GM12878 (cell line): ENCODE measurements around the gene CSTPP1. TPM values are rescaled to one million over a fixed set of nuclear protein-coding genes. Genes with fewer than 3 reads are reported as not detected.

ENCODE experiments used
- ATAC-seq: fragments of 200-7000 bp; cut with Tn5 transposase; 3 replicates; pipeline ENCODE4 v1.9.1; 2020; ENCODE audit warnings: mild to moderate bottlenecking, moderate library complexity
- BruUV-seq: library from RNA; stranded (reverse); fragments of 400-500 nt; replicated peaks from 2 replicates; lab custom pipeline; 2021; lab: Mats Ljungman, UMichigan
- CTCF ChIA-PET: fragments of 300-600 bp; sonication (Branson Sonifier 250); formaldehyde crosslinking; extraction: SDS; loops from one replicate; lab custom pipeline; 2021; ENCODE audit warnings: inconsistent platforms; lab: Yijun Ruan, JAX
- POLR2A ChIA-PET: fragments of 350-600 bp; formaldehyde crosslinking; extraction: SDS; loops from one replicate; lab custom pipeline; 2021; ENCODE audit warnings: inconsistent platforms; lab: Charles Lee
- RAD21 ChIA-PET: fragments of 300-600 bp; sonication (Branson Sonifier 250); formaldehyde crosslinking; loops from one replicate; lab custom pipeline; 2023; ENCODE audit warnings: antibody characterized with exemption; ENCODE audit not compliant: unreplicated experiment; lab: Charles Lee
- SMC1A ChIA-PET: fragments of 300-600 bp; sonication (Branson Sonifier 250); formaldehyde crosslinking; loops from one replicate; lab custom pipeline; 2023; ENCODE audit not compliant: unreplicated experiment, uncharacterized antibody; lab: Charles Lee
- DNase-seq: peaks from one replicate; pipeline ENCODE4 v3.0.0-alpha.2; 2011; ENCODE audit warnings: low read depth, low spot score
- FAIRE-seq: peaks from 3 replicates; lab custom pipeline; 2011; peaks lifted over from hg19 to GRCh38; lab: Jason Lieb, UNC
- H2AFZ ChIP-seq: 2 replicates; pipeline ENCODE4 v1.6.0; 2011; ENCODE audit warnings: low read depth, low read length, control low read depth; ENCODE audit not compliant: control insufficient read depth
- H3K27ac ChIP-seq: 2 replicates; pipeline ENCODE4 v1.5.1; 2011; ENCODE audit warnings: control low read depth; ENCODE audit not compliant: control insufficient read depth, insufficient read depth
- H3K27me3 ChIP-seq, 2 experiments: replicated peaks in 1 of 2; 2 replicates each; pipeline versions ENCODE4 v1.6.0 to v1.6.1; 2011; ENCODE audit warnings: low read length in 1 of 2; ENCODE audit not compliant: control insufficient read depth in 2 of 2, insufficient read depth in 2 of 2
- H3K36me3 ChIP-seq, 2 experiments: 2 replicates each; pipeline ENCODE4 v1.5.1; 2011; ENCODE audit warnings: low read length in 1 of 2; ENCODE audit not compliant: control insufficient read depth in 2 of 2, insufficient read depth in 2 of 2
- H3K4me1 ChIP-seq: 2 replicates; pipeline ENCODE4 v1.6.1; 2011; ENCODE audit warnings: mild to moderate bottlenecking, low read length, moderate library complexity, mixed read lengths; ENCODE audit not compliant: control insufficient read depth, insufficient read depth
- H3K4me2 ChIP-seq: 2 replicates; pipeline ENCODE4 v1.6.0; 2011; ENCODE audit warnings: control low read depth; ENCODE audit not compliant: control insufficient read depth, insufficient read depth
- H3K4me3 ChIP-seq: fragments of 200-600 bp; sonication (generic); 2 replicates; pipeline ENCODE4 v1.5.1; 2016
- H3K79me2 ChIP-seq: 2 replicates; pipeline ENCODE4 v1.6.0; 2011; ENCODE audit warnings: low read length; ENCODE audit not compliant: control insufficient read depth, insufficient read depth
- H3K9ac ChIP-seq: 2 replicates; pipeline ENCODE4 v1.8.0; 2011; ENCODE audit warnings: low read length, control low read depth, mixed read lengths; ENCODE audit not compliant: control insufficient read depth, insufficient read depth
- H3K9me3 ChIP-seq: replicated peaks from 3 replicates; pipeline ENCODE4 v1.5.1; 2011; ENCODE audit warnings: mild to moderate bottlenecking, low read length; ENCODE audit not compliant: control insufficient read depth, insufficient read depth
- H4K20me1 ChIP-seq: 2 replicates; pipeline ENCODE4 v1.6.0; 2011; ENCODE audit not compliant: control insufficient read depth, insufficient read depth
- ASH2L ChIP-seq: fragments of 300-600, 200-600 bp; sonication (generic); IDR thresholded peaks from 2 replicates; pipeline ENCODE4 v1.6.1; 2017; ENCODE audit warnings: low read depth, mild to moderate bottlenecking, borderline replicate concordance
- CBX3 ChIP-seq: fragments of 200-600 bp; sonication (generic); IDR thresholded peaks from 2 replicates; pipeline ENCODE4 v1.6.1; 2016; ENCODE audit warnings: low read depth, borderline replicate concordance
- ESRRA ChIP-seq: IDR thresholded peaks from 2 replicates; pipeline ENCODE4 v1.6.1; 2012; ENCODE audit warnings: mild to moderate bottlenecking, low read length, improper control_type of control experiment
- IRF5 ChIP-seq: fragments of 450-650 bp; IDR thresholded peaks from 2 replicates; pipeline ENCODE4 v1.6.1; 2017; ENCODE audit warnings: borderline replicate concordance
- NKRF ChIP-seq: fragments of 450-650 bp; conservative IDR thresholded peaks from 2 replicates; pipeline ENCODE4 v1.6.1; 2017; ENCODE audit warnings: mild to moderate bottlenecking, moderate library complexity
- NR2C1 ChIP-seq: fragments of 450-650 bp; IDR thresholded peaks from 2 replicates; pipeline ENCODE4 v1.6.1; 2017; ENCODE audit warnings: antibody characterized with exemption, mild to moderate bottlenecking, moderate library complexity
- SRF ChIP-seq, 2 experiments: IDR thresholded peaks; 2 replicates each; pipeline ENCODE4 v1.6.1; 2011; ENCODE audit warnings: low read depth in 2 of 2, low read length in 2 of 2, mild to moderate bottlenecking in 1 of 2, moderate library complexity in 1 of 2
- TBL1XR1 ChIP-seq: IDR thresholded peaks from 2 replicates; pipeline ENCODE4 v1.6.1; 2012; ENCODE audit warnings: low read depth, low read length, improper control_type of control experiment
- YBX1 ChIP-seq: fragments of 450-650 bp; IDR thresholded peaks from 2 replicates; pipeline ENCODE4 v1.6.1; 2016; ENCODE audit warnings: antibody characterized with exemption
- ZBTB4 ChIP-seq: fragments of 450-650 bp; formaldehyde crosslinking; IDR thresholded peaks from 2 replicates; pipeline ENCODE4 v1.4.0; 2022; ENCODE audit warnings: mild to moderate bottlenecking, moderate library complexity
- WGBS: methylation state at CpG from one replicate; pipeline ENCODE4 v1.1.6; 2016; ENCODE audit warnings: low lambda C conversion rate; ENCODE audit not compliant: insufficient replicate concordance, insufficient coverage; ENCODE audit errors: missing lambda C conversion rate; 5-methylcytosine and 5-hydroxymethylcytosine counted together
- in situ Hi-C: fragments of 300-500 bp; cut with MboI; formaldehyde crosslinking; loops from 9 replicates; pipeline ENCODE4 v1.14.3; 2018; ENCODE audit warnings: mixed read lengths
- intact Hi-C: fragments of 100-400 bp; cut with micrococcal nuclease; formaldehyde crosslinking; loops from one replicate; pipeline ENCODE4 v1.14.2; 2022; ENCODE audit not compliant: unreplicated experiment
- polyA plus RNA-seq, 11 experiments: library from polyadenylated mRNA; depleted of rRNA in 4 of 11; unstranded in 6 of 11; stranded (reverse) in 5 of 11; fragments of >200 nt; fragmentation: Nextera tagmentation in 4 of 11; fragmentation: Illumina TruSeq in 1 of 11; extraction: Ambion mirVana in 4 of 11; extraction: Trizol in 1 of 11; gene quantifications; 1 replicate in 1 of 11; 2 replicates in 10 of 11; pipeline versions ENCODE4 v1.2.1 to v1.2.3, GENCODE V29; 2011 to 2016; ENCODE audit warnings: inconsistent platforms in 2 of 11, missing spikeins in 2 of 11, low read depth in 1 of 11
- total RNA-seq, 4 experiments: library from RNA; depleted of rRNA in 3 of 4; stranded (reverse); fragments of >200 nt in 3 of 4; fragmentation: Illumina TruSeq in 1 of 4; extraction: Trizol in 1 of 4; gene quantifications; 2 replicates each; pipeline versions ENCODE4 v1.2.1 to v1.2.3, GENCODE V29; 2013 to 2021
- TF ChIP-seq, protein P1 (sequence below): fragments of 450-650 bp; IDR thresholded peaks from 2 replicates; pipeline ENCODE4 v1.6.1; 2014; ENCODE audit warnings: mild to moderate bottlenecking
- TF ChIP-seq, protein P2 (sequence below): IDR thresholded peaks from 2 replicates; pipeline ENCODE4 v1.6.1; 2011; ENCODE audit warnings: mild to moderate bottlenecking, low read depth, low read length, moderate library complexity; ENCODE audit not compliant: insufficient replicate concordance

The CSTPP1 gene
- total and polyA plus RNA-seq, 10 of the 15 experiments (the other 5 are each of a cell fraction or from before 2014, with no cell fraction given): 7.1 to 23.4 (median 17.5) TPM

DNA sequence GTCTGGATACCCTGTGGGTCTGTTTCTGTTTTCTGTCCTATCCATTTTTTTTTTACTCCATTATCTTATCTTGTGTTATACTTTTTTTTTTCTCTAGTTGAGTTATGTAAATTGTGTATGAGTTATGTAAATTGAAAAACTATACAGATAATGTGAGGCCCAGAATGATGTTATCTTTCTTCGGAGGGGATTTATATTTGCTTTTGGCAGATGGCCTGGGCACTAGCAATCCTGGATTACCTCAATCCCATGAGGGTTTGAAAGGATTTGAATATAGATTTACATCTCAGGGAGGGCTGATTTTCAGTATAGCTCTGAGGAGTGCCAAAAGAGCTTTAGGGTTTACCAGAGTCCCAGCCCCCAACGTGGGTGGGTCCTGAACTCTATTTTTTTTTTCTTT is 71.0 kb downstream of the CSTPP1 start:
- ChIA-PET POLR2A (no interaction called here), SMC1A (no interaction called here), RAD21 (no interaction called here), CTCF (interaction anchor here (0.7 kb wide), 1 partner anchor 20 kb away, joined by 4 read pairs; no protein-coding TSS in a partner anchor)
- Histone ChIP-seq H3K36me3 (no peaks in the 10 kb centered on the region), H3K27me3 (no peaks in the 10 kb centered on the region), H3K79me2 (no peaks in the 10 kb centered on the region), H4K20me1 (no peaks in the 10 kb centered on the region), H3K4me1 (peaks cover 26% of the 10 kb centered on the region), H3K27ac (no peak overlapping the region), H3K9me3 (no peaks in the 10 kb centered on the region), H3K9ac (no peak overlapping the region), H2AFZ (no peak overlapping the region), H3K4me3 (no peak overlapping the region), H3K4me2 (no peak overlapping the region)
- no peak for FAIRE-seq
- intact Hi-C loops (no loop called here), in situ Hi-C loops (no loop called here)
- no peak for ATAC-seq
- no TSS peak for BruUV-seq
- WGBS: 86% methylated on average over 2 of the region's 2 CpGs
- DNase-seq: no peak
- TF ChIP-seq ASH2L (no peak), NR2C1 (no peak), YBX1 (no peak), TBL1XR1 (no peak), SRF (IDR thresholded peaks at IDR 0.05; ENCODE audit: low read depth in 2 of 2, low read length in 2 of 2) (no peak), NKRF (no peak), ESRRA (no peak), ZBTB4 (no peak), CBX3 (no peak), IRF5 (no peak)
- TF ChIP-seq, protein P1, sequence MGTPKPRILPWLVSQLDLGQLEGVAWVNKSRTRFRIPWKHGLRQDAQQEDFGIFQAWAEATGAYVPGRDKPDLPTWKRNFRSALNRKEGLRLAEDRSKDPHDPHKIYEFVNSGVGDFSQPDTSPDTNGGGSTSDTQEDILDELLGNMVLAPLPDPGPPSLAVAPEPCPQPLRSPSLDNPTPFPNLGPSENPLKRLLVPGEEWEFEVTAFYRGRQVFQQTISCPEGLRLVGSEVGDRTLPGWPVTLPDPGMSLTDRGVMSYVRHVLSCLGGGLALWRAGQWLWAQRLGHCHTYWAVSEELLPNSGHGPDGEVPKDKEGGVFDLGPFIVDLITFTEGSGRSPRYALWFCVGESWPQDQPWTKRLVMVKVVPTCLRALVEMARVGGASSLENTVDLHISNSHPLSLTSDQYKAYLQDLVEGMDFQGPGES: no peak
- TF ChIP-seq, protein P2, sequence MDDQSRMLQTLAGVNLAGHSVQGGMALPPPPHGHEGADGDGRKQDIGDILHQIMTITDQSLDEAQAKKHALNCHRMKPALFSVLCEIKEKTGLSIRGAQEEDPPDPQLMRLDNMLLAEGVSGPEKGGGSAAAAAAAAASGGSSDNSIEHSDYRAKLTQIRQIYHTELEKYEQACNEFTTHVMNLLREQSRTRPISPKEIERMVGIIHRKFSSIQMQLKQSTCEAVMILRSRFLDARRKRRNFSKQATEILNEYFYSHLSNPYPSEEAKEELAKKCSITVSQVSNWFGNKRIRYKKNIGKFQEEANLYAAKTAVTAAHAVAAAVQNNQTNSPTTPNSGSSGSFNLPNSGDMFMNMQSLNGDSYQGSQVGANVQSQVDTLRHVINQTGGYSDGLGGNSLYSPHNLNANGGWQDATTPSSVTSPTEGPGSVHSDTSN: no peak
